HEK293 (cell line): ENCODE data around the gene MAPKAP1.

Experiments
- CTCF ChIP-seq: fragments of 450-650 bp; formaldehyde crosslinking; IDR thresholded peaks from 2 replicates; pipeline ENCODE4 v1.5.1; 2016; ENCODE audit warnings: missing biosample characterization, missing genetic modification characterization
- SCRT2 ChIP-seq: fragments of 450-650 bp; formaldehyde crosslinking; IDR thresholded peaks from 2 replicates; pipeline ENCODE4 v1.5.1; 2016; ENCODE audit warnings: missing biosample characterization, missing genetic modification characterization
- SP3 ChIP-seq: fragments of 450-650 bp; formaldehyde crosslinking; IDR thresholded peaks from 2 replicates; pipeline ENCODE4 v1.5.1; 2016; ENCODE audit warnings: missing biosample characterization, missing genetic modification characterization
- ZBTB49 ChIP-seq: fragments of 450-650 bp; formaldehyde crosslinking; IDR thresholded peaks from 2 replicates; pipeline ENCODE4 v1.5.1; 2016; ENCODE audit warnings: missing biosample characterization, missing genetic modification characterization, low read depth
- ZFP3 ChIP-seq: fragments of 450-650 bp; formaldehyde crosslinking; IDR thresholded peaks from 2 replicates; pipeline ENCODE4 v1.5.1; 2016; ENCODE audit warnings: low read depth, missing biosample characterization, missing genetic modification characterization
- ZNF26 ChIP-seq: fragments of 450-650 bp; formaldehyde crosslinking; IDR thresholded peaks from 2 replicates; pipeline ENCODE4 v1.5.1; 2016; ENCODE audit warnings: missing biosample characterization, missing genetic modification characterization
- ZNF274 ChIP-seq, 2 experiments: fragments of 200-500 bp in 1 of 2; fragments of 450-650 bp in 1 of 2; sonication (Bioruptor generic) in 1 of 2; formaldehyde crosslinking in 1 of 2; IDR thresholded peaks; 2 replicates each; pipeline versions ENCODE4 v1.5.1 to v1.6.1; 2014 to 2016; ENCODE audit warnings: borderline replicate concordance in 1 of 2, inconsistent platforms in 1 of 2, low read length in 1 of 2, missing biosample characterization in 1 of 2, missing genetic modification characterization in 1 of 2
- ZNF302 ChIP-seq: fragments of 450-650 bp; formaldehyde crosslinking; IDR thresholded peaks from 2 replicates; pipeline ENCODE4 v1.5.1; 2016; ENCODE audit warnings: missing biosample characterization, missing genetic modification characterization, low read depth
- ZNF423 ChIP-seq: fragments of 450-650 bp; formaldehyde crosslinking; IDR thresholded peaks from 2 replicates; pipeline ENCODE4 v1.5.1; 2016; ENCODE audit warnings: missing biosample characterization, missing genetic modification characterization
- TF ChIP-seq, protein P1 (sequence below): fragments of 450-650 bp; formaldehyde crosslinking; IDR thresholded peaks from 2 replicates; pipeline ENCODE4 v1.5.1; 2016; ENCODE audit warnings: missing biosample characterization, missing genetic modification characterization, borderline replicate concordance
- TF ChIP-seq, protein P2 (sequence below): fragments of 450-650 bp; formaldehyde crosslinking; conservative IDR thresholded peaks from 2 replicates; pipeline ENCODE4 v1.5.1; 2016; ENCODE audit warnings: low read depth, missing biosample characterization, missing genetic modification characterization

DNA sequence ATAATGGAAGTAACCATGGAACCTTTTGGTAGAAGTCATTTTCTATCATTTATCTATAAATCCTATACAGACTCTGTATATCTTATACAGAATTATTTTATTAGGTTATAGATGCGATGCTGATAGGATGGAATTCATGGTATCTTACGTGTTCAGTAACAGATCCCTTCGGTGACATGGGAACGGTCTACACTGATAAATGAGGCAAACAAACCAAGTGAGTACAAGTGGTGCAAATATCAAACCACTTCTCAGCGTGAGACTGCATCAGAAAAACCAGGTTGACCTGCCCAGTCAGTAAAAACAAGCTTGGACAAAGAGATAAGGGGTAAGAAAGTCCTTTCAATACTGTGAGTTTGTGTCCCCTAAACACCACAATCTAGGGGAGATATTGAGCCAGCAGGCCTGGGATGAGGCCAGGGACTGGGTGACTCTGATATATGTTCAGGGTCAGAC, 229.9 kb downstream of the MAPKAP1 start:
- TF ChIP-seq ZFP3 (tag by site-specific recombination): no peak
- no peak for TF ChIP-seq ZNF302
- no peak for TF ChIP-seq ZNF26 (tag by site-specific recombination)
- TF ChIP-seq, protein P1, sequence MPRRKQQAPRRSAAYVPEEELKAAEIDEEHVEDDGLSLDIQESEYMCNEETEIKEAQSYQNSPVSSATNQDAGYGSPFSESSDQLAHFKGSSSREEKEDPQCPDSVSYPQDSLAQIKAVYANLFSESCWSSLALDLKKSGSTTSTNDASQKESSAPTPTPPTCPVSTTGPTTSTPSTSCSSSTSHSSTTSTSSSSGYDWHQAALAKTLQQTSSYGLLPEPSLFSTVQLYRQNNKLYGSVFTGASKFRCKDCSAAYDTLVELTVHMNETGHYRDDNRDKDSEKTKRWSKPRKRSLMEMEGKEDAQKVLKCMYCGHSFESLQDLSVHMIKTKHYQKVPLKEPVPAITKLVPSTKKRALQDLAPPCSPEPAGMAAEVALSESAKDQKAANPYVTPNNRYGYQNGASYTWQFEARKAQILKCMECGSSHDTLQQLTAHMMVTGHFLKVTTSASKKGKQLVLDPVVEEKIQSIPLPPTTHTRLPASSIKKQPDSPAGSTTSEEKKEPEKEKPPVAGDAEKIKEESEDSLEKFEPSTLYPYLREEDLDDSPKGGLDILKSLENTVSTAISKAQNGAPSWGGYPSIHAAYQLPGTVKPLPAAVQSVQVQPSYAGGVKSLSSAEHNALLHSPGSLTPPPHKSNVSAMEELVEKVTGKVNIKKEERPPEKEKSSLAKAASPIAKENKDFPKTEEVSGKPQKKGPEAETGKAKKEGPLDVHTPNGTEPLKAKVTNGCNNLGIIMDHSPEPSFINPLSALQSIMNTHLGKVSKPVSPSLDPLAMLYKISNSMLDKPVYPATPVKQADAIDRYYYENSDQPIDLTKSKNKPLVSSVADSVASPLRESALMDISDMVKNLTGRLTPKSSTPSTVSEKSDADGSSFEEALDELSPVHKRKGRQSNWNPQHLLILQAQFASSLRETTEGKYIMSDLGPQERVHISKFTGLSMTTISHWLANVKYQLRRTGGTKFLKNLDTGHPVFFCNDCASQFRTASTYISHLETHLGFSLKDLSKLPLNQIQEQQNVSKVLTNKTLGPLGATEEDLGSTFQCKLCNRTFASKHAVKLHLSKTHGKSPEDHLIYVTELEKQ (tag by site-specific recombination): no peak
- no peak for TF ChIP-seq SCRT2 (tag by site-specific recombination)
- no peak for TF ChIP-seq ZNF423 (tag by site-specific recombination)
- no peak for TF ChIP-seq CTCF (tag by site-specific recombination)
- no peak for TF ChIP-seq ZNF274 (IDR thresholded peaks at IDR 0.05; ENCODE audit: low read length)
- TF ChIP-seq ZNF274 (tag by site-specific recombination; IDR thresholded peaks at IDR 0.05; ENCODE audit: borderline replicate concordance): no peak
- TF ChIP-seq, protein P2, sequence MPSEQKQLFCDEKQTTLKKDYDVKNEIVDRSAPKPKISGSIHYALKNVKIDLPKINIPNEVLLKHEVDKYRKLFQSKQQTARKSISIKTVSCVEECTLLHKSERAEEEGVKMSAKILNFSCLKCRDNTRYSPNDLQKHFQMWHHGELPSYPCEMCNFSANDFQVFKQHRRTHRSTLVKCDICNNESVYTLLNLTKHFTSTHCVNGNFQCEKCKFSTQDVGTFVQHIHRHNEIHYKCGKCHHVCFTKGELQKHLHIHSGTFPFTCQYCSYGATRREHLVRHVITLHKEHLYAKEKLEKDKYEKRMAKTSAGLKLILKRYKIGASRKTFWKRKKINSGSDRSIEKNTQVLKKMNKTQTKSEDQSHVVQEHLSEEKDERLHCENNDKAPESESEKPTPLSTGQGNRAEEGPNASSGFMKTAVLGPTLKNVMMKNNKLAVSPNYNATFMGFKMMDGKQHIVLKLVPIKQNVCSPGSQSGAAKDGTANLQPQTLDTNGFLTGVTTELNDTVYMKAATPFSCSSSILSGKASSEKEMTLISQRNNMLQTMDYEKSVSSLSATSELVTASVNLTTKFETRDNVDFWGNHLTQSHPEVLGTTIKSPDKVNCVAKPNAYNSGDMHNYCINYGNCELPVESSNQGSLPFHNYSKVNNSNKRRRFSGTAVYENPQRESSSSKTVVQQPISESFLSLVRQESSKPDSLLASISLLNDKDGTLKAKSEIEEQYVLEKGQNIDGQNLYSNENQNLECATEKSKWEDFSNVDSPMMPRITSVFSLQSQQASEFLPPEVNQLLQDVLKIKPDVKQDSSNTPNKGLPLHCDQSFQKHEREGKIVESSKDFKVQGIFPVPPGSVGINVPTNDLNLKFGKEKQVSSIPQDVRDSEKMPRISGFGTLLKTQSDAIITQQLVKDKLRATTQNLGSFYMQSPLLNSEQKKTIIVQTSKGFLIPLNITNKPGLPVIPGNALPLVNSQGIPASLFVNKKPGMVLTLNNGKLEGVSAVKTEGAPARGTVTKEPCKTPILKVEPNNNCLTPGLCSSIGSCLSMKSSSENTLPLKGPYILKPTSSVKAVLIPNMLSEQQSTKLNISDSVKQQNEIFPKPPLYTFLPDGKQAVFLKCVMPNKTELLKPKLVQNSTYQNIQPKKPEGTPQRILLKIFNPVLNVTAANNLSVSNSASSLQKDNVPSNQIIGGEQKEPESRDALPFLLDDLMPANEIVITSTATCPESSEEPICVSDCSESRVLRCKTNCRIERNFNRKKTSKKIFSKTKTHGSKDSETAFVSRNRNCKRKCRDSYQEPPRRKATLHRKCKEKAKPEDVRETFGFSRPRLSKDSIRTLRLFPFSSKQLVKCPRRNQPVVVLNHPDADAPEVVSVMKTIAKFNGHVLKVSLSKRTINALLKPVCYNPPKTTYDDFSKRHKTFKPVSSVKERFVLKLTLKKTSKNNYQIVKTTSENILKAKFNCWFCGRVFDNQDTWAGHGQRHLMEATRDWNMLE (tag by site-specific recombination): no peak
- TF ChIP-seq ZBTB49 (tag by site-specific recombination): no peak
- no peak for TF ChIP-seq SP3
